Measurements from ENCODE around the gene MAP4K5. TPM values are rescaled to one million over a fixed set of nuclear protein-coding genes. Genes with fewer than 3 reads are reported as not detected.

MAP4K5 gene
- total and polyA plus RNA-seq, 2 donors from 2014 or later: 9.4 to 47.8 TPM

DNA sequence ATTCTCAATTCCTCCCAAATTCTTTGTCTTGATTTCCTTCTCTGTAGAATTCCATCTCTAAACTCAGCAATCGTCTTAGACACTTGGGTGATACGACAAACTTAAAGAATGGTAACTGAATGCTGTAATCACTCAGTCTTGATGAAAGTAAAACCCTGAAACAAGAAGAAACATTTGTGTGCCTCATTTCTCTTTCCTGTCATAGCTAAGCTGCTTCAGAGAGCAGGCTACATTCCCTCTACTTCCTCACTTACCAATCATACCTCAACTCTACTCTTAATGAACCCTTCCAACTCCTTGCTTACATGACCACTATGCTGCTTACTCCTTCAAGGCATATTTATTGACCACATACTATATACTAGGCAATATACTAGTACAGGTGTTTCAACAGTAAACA, 8.3 kb downstream of the MAP4K5 start:
- TF ChIP-seq, protein P1, sequence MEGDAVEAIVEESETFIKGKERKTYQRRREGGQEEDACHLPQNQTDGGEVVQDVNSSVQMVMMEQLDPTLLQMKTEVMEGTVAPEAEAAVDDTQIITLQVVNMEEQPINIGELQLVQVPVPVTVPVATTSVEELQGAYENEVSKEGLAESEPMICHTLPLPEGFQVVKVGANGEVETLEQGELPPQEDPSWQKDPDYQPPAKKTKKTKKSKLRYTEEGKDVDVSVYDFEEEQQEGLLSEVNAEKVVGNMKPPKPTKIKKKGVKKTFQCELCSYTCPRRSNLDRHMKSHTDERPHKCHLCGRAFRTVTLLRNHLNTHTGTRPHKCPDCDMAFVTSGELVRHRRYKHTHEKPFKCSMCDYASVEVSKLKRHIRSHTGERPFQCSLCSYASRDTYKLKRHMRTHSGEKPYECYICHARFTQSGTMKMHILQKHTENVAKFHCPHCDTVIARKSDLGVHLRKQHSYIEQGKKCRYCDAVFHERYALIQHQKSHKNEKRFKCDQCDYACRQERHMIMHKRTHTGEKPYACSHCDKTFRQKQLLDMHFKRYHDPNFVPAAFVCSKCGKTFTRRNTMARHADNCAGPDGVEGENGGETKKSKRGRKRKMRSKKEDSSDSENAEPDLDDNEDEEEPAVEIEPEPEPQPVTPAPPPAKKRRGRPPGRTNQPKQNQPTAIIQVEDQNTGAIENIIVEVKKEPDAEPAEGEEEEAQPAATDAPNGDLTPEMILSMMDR (IDR thresholded peaks at IDR 0.05; ENCODE audit: borderline replicate concordance, extremely low read depth, insufficient read depth): no peak
- H3K4me3 ChIP-seq (ENCODE audit: low read length in 3 of 3): no peak overlapping the region
- no peak overlapping the region for H3K9ac ChIP-seq (ENCODE audit: low read length in 3 of 3)
- H3K4me1 ChIP-seq (ENCODE audit: control insufficient read depth in 2 of 3, insufficient read depth in 2 of 3, low read depth in 1 of 3, low read length in 3 of 3): peaks cover 0 to 6% (median 6%) of the 10 kb centered on the region in 3 donors
- FAIRE-seq (no peak), DNase-seq (no peak)
- intact Hi-C loops (cut with DNase I): no loop called here
- H3K9me3 ChIP-seq (ENCODE audit: control insufficient read depth in 2 of 3, insufficient read depth in 1 of 3, low read length in 3 of 3): no peaks in the 10 kb centered on the region
- H3K36me3 ChIP-seq (ENCODE audit: control insufficient read depth in 2 of 3, insufficient read depth in 3 of 3, low read length in 3 of 3): no peaks in the 10 kb centered on the region
- no peaks in the 10 kb centered on the region for H3K27me3 ChIP-seq (ENCODE audit: control insufficient read depth, insufficient read depth, low read length)
- H3K27ac ChIP-seq (ENCODE audit: low read depth in 2 of 2, low read length in 2 of 2): no peak overlapping the region

GRCh38 chr14:50523271-50524041, 8.9 kb downstream of the MAP4K5 start:
- Histone ChIP-seq H3K9ac (ENCODE audit: low read length in 3 of 3) (no peak overlapping the region), H3K4me1 (ENCODE audit: control insufficient read depth in 2 of 3, insufficient read depth in 2 of 3, low read depth in 1 of 3, low read length in 3 of 3) (peaks cover 0 to 6% (median 6%) of the 10 kb centered on the region in 3 donors), H3K27me3 (ENCODE audit: control insufficient read depth, insufficient read depth, low read length) (no peaks in the 10 kb centered on the region), H3K27ac (ENCODE audit: low read depth in 2 of 2, low read length in 2 of 2) (no peak overlapping the region), H3K4me3 (ENCODE audit: low read length in 3 of 3) (no peak overlapping the region), H3K9me3 (ENCODE audit: control insufficient read depth in 2 of 3, insufficient read depth in 1 of 3, low read length in 3 of 3) (no peaks in the 10 kb centered on the region), H3K36me3 (ENCODE audit: control insufficient read depth in 2 of 3, insufficient read depth in 3 of 3, low read length in 3 of 3) (no peaks in the 10 kb centered on the region)
- FAIRE-seq: no peak
- no peak for DNase-seq
- TF ChIP-seq, protein P1 (IDR thresholded peaks at IDR 0.05; ENCODE audit: borderline replicate concordance, extremely low read depth, insufficient read depth): no peak
- intact Hi-C loops (cut with DNase I): no loop called here

GRCh38 chr14:50521912-50522341, 10.4 kb downstream of the MAP4K5 start:
- peak in 1 of 5 donors; percentile 9 for DNase-seq
- TF ChIP-seq, protein P1 (IDR thresholded peaks at IDR 0.05; ENCODE audit: borderline replicate concordance, extremely low read depth, insufficient read depth): no peak
- intact Hi-C loops (cut with DNase I): no loop called here
- H3K4me3 ChIP-seq (ENCODE audit: low read length in 3 of 3): no peak overlapping the region
- no peaks in the 10 kb centered on the region for H3K9me3 ChIP-seq (ENCODE audit: control insufficient read depth in 2 of 3, insufficient read depth in 1 of 3, low read length in 3 of 3)
- H3K36me3 ChIP-seq (ENCODE audit: control insufficient read depth in 2 of 3, insufficient read depth in 3 of 3, low read length in 3 of 3): no peaks in the 10 kb centered on the region
- no peak for FAIRE-seq
- H3K27ac ChIP-seq (ENCODE audit: low read depth in 2 of 2, low read length in 2 of 2): no peak overlapping the region
- no peak overlapping the region for H3K9ac ChIP-seq (ENCODE audit: low read length in 3 of 3)
- H3K4me1 ChIP-seq (ENCODE audit: control insufficient read depth in 2 of 3, insufficient read depth in 2 of 3, low read depth in 1 of 3, low read length in 3 of 3): peaks cover 0 to 6% (median 6%) of the 10 kb centered on the region in 3 donors
- no peaks in the 10 kb centered on the region for H3K27me3 ChIP-seq (ENCODE audit: control insufficient read depth, insufficient read depth, low read length)

Data from kidney (tissue), 14 donors.